ENCODE measurements around the gene SLCO3A1. TPM values are rescaled to one million over a fixed set of nuclear protein-coding genes. Genes with fewer than 3 reads are reported as not detected.

The SLCO3A1 gene
- total RNA-seq, 1 experiment from 2014 or later = 9.1 TPM

GRCh38 chr15:92078270-92078669, 224.8 kb downstream of the SLCO3A1 start:
- TF ChIP-seq ERG (CRISPR knock-in tag; IDR thresholded peaks at IDR 0.05) (no peak), ETV6 (CRISPR knock-in tag; IDR thresholded peaks at IDR 0.05) (no peak), KAT7 (CRISPR knock-in tag; IDR thresholded peaks at IDR 0.05; ENCODE audit: borderline replicate concordance) (no peak), HMGA2 (CRISPR knock-in tag; IDR thresholded peaks at IDR 0.05) (no peak), FOXJ3 (CRISPR knock-in tag; IDR thresholded peaks at IDR 0.05; ENCODE audit: borderline replicate concordance) (no peak), JUN (CRISPR knock-in tag; IDR thresholded peaks at IDR 0.05) (no peak), ESRRA (CRISPR knock-in tag; IDR thresholded peaks at IDR 0.05; ENCODE audit: borderline replicate concordance) (no peak), ZNF396 (CRISPR knock-in tag; IDR thresholded peaks at IDR 0.05; ENCODE audit: borderline replicate concordance) (no peak), JAZF1 (CRISPR knock-in tag; IDR thresholded peaks at IDR 0.05) (no peak), TP53 (CRISPR knock-in tag; IDR thresholded peaks at IDR 0.05) (no peak), MLX (CRISPR knock-in tag; IDR thresholded peaks at IDR 0.05) (no peak), E2F1 (CRISPR knock-in tag; IDR thresholded peaks at IDR 0.05) (no peak), STAT6 (CRISPR knock-in tag; conservative IDR thresholded peaks at IDR 0.05; ENCODE audit: low read depth) (no peak), SP1 (CRISPR knock-in tag; conservative IDR thresholded peaks at IDR 0.05) (no peak), TCF7 (CRISPR knock-in tag; IDR thresholded peaks at IDR 0.05; ENCODE audit: low read depth) (no peak)
- TF ChIP-seq, protein P1, sequence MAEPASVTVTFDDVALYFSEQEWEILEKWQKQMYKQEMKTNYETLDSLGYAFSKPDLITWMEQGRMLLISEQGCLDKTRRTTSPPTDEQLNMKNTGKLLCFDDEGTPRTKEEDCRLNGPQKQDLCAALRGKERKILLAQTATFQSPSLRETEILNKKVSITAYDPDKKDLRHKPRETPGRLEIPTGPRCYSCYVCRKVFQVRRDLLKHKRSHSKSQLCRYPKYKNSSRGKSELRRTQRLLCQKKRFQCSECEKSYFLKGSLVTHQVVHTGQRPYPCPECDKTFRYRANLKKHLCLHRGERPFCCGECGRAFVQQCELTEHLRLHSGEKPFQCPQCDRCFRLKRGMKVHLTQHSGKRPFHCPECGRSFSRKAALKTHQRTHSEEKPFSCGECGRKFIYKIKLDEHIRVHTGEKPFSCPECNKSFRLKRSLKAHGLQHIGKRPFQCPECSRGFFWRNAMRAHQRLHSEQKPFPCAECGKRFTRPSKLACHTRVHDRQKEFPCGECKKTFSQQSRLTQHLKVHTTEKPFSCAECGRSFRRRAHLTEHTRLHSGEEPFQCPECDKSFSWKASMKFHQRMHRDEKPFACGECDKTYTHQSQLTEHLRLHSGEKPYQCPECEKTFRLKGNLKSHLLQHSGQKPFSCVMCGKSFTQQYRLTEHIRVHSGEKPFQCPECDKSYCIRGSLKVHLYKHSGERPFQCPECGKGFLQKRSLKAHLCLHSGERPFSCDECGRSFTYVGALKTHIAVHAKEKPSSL (CRISPR knock-in tag; conservative IDR thresholded peaks at IDR 0.05) = no peak
- TF ChIP-seq, protein P2, sequence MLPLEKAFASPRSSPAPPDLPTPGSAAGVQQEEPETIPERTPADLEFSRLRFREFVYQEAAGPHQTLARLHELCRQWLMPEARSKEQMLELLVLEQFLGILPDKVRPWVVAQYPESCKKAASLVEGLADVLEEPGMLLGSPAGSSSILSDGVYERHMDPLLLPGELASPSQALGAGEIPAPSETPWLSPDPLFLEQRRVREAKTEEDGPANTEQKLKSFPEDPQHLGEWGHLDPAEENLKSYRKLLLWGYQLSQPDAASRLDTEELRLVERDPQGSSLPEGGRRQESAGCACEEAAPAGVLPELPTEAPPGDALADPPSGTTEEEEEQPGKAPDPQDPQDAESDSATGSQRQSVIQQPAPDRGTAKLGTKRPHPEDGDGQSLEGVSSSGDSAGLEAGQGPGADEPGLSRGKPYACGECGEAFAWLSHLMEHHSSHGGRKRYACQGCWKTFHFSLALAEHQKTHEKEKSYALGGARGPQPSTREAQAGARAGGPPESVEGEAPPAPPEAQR (CRISPR knock-in tag; IDR thresholded peaks at IDR 0.05) = no peak
- TF ChIP-seq, protein P3, sequence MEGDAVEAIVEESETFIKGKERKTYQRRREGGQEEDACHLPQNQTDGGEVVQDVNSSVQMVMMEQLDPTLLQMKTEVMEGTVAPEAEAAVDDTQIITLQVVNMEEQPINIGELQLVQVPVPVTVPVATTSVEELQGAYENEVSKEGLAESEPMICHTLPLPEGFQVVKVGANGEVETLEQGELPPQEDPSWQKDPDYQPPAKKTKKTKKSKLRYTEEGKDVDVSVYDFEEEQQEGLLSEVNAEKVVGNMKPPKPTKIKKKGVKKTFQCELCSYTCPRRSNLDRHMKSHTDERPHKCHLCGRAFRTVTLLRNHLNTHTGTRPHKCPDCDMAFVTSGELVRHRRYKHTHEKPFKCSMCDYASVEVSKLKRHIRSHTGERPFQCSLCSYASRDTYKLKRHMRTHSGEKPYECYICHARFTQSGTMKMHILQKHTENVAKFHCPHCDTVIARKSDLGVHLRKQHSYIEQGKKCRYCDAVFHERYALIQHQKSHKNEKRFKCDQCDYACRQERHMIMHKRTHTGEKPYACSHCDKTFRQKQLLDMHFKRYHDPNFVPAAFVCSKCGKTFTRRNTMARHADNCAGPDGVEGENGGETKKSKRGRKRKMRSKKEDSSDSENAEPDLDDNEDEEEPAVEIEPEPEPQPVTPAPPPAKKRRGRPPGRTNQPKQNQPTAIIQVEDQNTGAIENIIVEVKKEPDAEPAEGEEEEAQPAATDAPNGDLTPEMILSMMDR (IDR thresholded peaks at IDR 0.05) = no peak
- ChIA-PET POLR2A (interaction anchor here (1.2 kb wide), 1 partner anchor 776 kb away, joined by 3 read pairs; no protein-coding TSS in a partner anchor), CTCF (interaction anchor here (0.6 to 3.9 kb wide), 23 partner anchors 13 to 775 kb away, joined by 3 to 44 read pairs (median 6); partner anchors contain the start of gene SLCO3A1)
- Mint-ChIP-seq H3K9me3 (no peaks in the 10 kb centered on the region), H3K4me1 (peaks cover 13% of the 10 kb centered on the region), H3K36me3 (no peaks in the 10 kb centered on the region), H3K4me3 (no peak overlapping the region), H3K27ac (no peak overlapping the region), H3K27me3 (ENCODE audit: low read depth) (peaks cover 2% of the 10 kb centered on the region; the same call in 1 of the 2 replicates)
- ATAC-seq (no peak), DNase-seq (ENCODE audit: low spot score) (no peak)
